Uterus (tissue), 4 donors: ENCODE measurements around the gene CXCL11. TPM values are rescaled to one million over a fixed set of nuclear protein-coding genes. Genes with fewer than 3 reads are reported as not detected.

ENCODE experiments used
- DNase-seq, 2 donors: peaks; one replicate each; pipeline ENCODE4 v3.0.0-alpha.2; 2019 to 2020
- H3K27ac ChIP-seq, 2 donors: fragments of 200-600 bp; sonication (generic); 1 replicate in 1 of 2; 2 replicates in 1 of 2; pipeline ENCODE4 v1.5.1; 2016 to 2018
- H3K27me3 ChIP-seq, 2 donors: fragments of 200-600 bp; sonication (generic); one replicate each; pipeline ENCODE4 v1.5.1; 2018 to 2019; ENCODE audit warnings: control low read depth in 1 of 2
- H3K36me3 ChIP-seq, 2 donors: fragments of 200-600 bp; sonication (generic); one replicate each; pipeline ENCODE4 v1.5.1; 2019; ENCODE audit warnings: control low read depth in 1 of 2
- H3K4me1 ChIP-seq, 2 donors: fragments of 200-600 bp; sonication (generic); one replicate each; pipeline ENCODE4 v1.5.1; 2018 to 2019; ENCODE audit warnings: control low read depth in 1 of 2
- H3K4me3 ChIP-seq, 2 donors: fragments of 200-600 bp; sonication (generic); 1 replicate in 1 of 2; 2 replicates in 1 of 2; pipeline ENCODE4 v1.5.1; 2018 to 2019; ENCODE audit warnings: mild to moderate bottlenecking in 1 of 2
- H3K9me3 ChIP-seq, 2 donors: fragments of 200-600 bp; sonication (generic); one replicate each; pipeline ENCODE4 v1.5.1; 2019; ENCODE audit warnings: control low read depth in 1 of 2
- POLR2A ChIP-seq, 2 donors: fragments of 450-650 bp; IDR thresholded peaks; one replicate each; pipeline ENCODE4 v1.6.1; 2016; ENCODE audit warnings: antibody characterized with exemption in 2 of 2, mild to moderate bottlenecking in 1 of 2, moderate library complexity in 1 of 2
- intact Hi-C: fragments of 100-400 bp; cut with DNase I; formaldehyde crosslinking; loops from one replicate; pipeline ENCODE4 v1.15.1; 2023; ENCODE audit warnings: low total_unique reads
- total RNA-seq, 4 donors: library from RNA; depleted of rRNA in 3 of 4; stranded (reverse); fragments of >200 nt in 3 of 4; gene quantifications; one replicate each; pipeline versions ENCODE4 v1.1.0 to v1.2.4, GENCODE V29; 2014 to 2023
- TF ChIP-seq, protein P1 (sequence below), 4 experiments: fragments of 200-600 bp in 2 of 4; fragments of 450-650 bp in 2 of 4; sonication (generic) in 2 of 4; IDR thresholded peaks; one replicate each; pipeline ENCODE4 v1.5.1; 2016 to 2019; ENCODE audit warnings: antibody characterized with exemption in 4 of 4, mild to moderate bottlenecking in 2 of 4, moderate library complexity in 1 of 4
- donor health status: DM: yes; HTN: yes; CAD: no.

The CXCL11 gene
- total RNA-seq, 4 donors from 2014 or later = 0.14 TPM; not detected in 3

DNA sequence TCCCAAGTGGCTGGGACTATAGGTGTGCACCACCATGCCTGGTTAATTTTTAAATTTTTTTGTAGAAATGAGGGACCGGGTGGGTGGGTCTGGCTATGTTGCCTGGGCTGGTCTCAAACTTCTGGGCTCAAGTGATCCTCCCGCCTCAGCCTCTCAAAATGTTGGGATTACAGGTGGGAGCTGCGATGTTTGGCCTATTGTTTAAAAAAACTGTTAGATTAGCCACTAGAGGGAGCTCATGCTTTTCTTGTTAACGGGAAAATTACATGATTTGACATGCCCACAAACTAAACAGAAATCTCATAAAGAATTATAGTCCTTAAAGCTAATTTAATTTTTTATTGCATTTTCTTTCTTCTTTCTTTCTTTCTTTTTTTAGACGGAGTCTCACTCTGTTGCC lies 40.1 kb downstream of the CXCL11 start:
- Histone ChIP-seq H3K4me3 (no peak overlapping the region), H3K4me1 (peaks cover 0 to 3% of the 10 kb centered on the region in 2 donors), H3K9me3 (no peaks in the 10 kb centered on the region), H3K36me3 (no peaks in the 10 kb centered on the region), H3K27ac (no peak overlapping the region), H3K27me3 (no peaks in the 10 kb centered on the region)
- intact Hi-C loops = loop anchor here (10.0 kb wide), 1 partner anchor 69 kb away; no protein-coding TSS in a partner anchor
- DNase-seq = no peak
- TF ChIP-seq, protein P1, sequence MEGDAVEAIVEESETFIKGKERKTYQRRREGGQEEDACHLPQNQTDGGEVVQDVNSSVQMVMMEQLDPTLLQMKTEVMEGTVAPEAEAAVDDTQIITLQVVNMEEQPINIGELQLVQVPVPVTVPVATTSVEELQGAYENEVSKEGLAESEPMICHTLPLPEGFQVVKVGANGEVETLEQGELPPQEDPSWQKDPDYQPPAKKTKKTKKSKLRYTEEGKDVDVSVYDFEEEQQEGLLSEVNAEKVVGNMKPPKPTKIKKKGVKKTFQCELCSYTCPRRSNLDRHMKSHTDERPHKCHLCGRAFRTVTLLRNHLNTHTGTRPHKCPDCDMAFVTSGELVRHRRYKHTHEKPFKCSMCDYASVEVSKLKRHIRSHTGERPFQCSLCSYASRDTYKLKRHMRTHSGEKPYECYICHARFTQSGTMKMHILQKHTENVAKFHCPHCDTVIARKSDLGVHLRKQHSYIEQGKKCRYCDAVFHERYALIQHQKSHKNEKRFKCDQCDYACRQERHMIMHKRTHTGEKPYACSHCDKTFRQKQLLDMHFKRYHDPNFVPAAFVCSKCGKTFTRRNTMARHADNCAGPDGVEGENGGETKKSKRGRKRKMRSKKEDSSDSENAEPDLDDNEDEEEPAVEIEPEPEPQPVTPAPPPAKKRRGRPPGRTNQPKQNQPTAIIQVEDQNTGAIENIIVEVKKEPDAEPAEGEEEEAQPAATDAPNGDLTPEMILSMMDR (IDR thresholded peaks at IDR 0.05) = peak; percentile 60 to 69 (median 64)
- no peak for TF ChIP-seq POLR2A (IDR thresholded peaks at IDR 0.05)

DNA sequence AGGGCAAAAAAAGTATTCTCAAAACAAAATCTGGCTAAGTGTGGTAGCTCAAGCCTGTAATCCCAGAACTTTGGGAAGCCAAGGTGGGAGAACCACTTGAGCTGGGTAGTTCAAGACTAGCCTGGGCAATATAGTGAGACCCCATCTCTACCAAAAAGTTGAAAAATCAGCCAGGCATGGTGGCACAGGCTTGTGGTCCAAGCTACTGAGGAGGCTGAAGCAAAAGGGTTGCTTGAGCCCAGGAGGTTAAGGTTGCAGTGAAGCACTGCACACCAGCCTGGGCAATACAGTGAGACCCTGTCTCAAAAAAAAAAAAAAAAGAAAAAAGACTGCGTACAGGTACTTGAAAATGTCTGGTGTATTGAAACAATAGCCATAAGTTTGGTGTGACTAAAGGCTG lies 43.4 kb downstream of the CXCL11 start:
- no peak for DNase-seq
- Histone ChIP-seq H3K9me3 (no peaks in the 10 kb centered on the region), H3K36me3 (no peaks in the 10 kb centered on the region), H3K4me3 (no peak overlapping the region), H3K4me1 (peaks cover 0 to 13% of the 10 kb centered on the region in 2 donors), H3K27me3 (no peaks in the 10 kb centered on the region), H3K27ac (no peak overlapping the region)
- intact Hi-C loops = loop anchor here (10.0 kb wide), 1 partner anchor 72 kb away; no protein-coding TSS in a partner anchor
- TF ChIP-seq, protein P1 (IDR thresholded peaks at IDR 0.05) = no peak
- no peak for TF ChIP-seq POLR2A (IDR thresholded peaks at IDR 0.05)

DNA sequence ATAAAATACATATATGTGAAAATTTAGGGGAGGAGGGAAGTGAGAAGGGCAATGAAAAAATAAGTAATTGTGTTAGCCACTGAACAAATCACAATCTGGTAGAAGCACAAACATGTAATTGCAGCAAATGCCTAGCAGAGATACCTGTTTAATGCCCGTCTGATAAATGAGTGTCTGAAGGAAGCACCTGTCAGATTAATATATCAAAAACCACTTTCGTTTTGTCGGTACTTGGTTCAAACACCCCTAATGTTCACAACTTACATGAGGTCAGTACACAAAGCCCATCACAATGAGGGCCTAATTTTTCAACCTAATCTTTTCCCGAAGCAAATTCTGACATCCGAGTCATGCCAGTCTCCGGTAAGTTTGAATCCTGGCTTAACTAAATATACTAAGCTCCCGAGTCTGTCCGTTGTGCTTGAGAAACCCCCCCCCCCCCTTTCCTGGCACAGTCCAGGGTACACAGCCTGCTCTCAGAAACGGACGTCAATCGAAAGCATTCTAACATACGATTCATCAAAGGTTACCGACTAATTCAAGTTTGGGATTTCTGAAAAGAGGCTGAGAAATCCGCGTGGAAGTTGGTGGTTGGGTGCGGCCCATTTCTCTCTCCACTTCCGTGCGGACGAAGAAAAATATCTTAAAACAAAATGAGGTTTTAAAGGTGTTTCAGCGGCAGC lies 45.9 kb downstream of the CXCL11 start:
- TF ChIP-seq POLR2A (IDR thresholded peaks at IDR 0.05) = no peak
- intact Hi-C loops = loop anchor here (10.0 kb wide), 1 partner anchor 75 kb away; no protein-coding TSS in a partner anchor
- Histone ChIP-seq H3K27me3 (no peaks in the 10 kb centered on the region), H3K4me1 (peaks cover 0 to 13% of the 10 kb centered on the region in 2 donors), H3K36me3 (no peaks in the 10 kb centered on the region), H3K4me3 (peak overlapping the region; percentile 83 to 89), H3K9me3 (no peaks in the 10 kb centered on the region), H3K27ac (peak overlapping the region; percentile 60 to 76)
- DNase-seq = no peak

DNA sequence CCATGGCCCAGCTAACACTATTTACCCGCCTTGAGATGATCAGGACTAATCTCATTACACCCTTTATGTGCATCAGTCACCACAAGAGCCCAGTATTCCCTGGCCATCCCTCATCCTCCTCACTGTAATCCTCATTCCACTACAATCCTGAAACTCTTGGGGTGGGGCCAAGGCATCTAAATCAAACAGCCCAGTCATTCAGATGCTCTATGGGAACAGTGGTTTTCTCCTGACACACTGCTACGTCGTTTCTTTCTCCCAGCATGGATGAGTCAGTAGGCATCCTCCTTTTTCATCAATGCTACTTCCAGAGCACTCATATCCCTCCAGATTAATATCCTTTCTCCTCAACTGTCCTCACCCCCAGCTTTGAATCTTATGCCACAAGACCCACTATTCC lies 50.8 kb downstream of the CXCL11 start:
- intact Hi-C loops = no loop called here
- Histone ChIP-seq H3K27ac (no peak overlapping the region), H3K9me3 (no peaks in the 10 kb centered on the region), H3K27me3 (no peaks in the 10 kb centered on the region), H3K4me1 (peaks cover 0 to 10% of the 10 kb centered on the region in 2 donors), H3K36me3 (no peaks in the 10 kb centered on the region), H3K4me3 (no peak overlapping the region)
- no peak for DNase-seq
- no peak for TF ChIP-seq POLR2A (IDR thresholded peaks at IDR 0.05)
- TF ChIP-seq, protein P1 (IDR thresholded peaks at IDR 0.05) = no peak

Other genes with a start within 250 kb of the CXCL11 start
- gene PPEF2, start 133.6 kb downstream of the CXCL11 start, total RNA-seq = under 1 TPM in 1 of 4 donors, not detected in 3; 0.09 TPM
- gene NAAA, start 95.1 kb downstream of the CXCL11 start, total RNA-seq = 100 to 1,000 TPM in 1 of 4 donors, 10 to 100 TPM in 3; 21.5 to 109 (median 46.1) TPM
- 10 to 100 TPM; 17.9 to 53.5 (median 30.5) TPM for gene SDAD1, start 45.1 kb downstream of the CXCL11 start, total RNA-seq
- under 1 TPM in 2 of 4 donors, not detected in 2; 0.14 to 0.21 TPM for gene CXCL9, start 28.6 kb downstream of the CXCL11 start, total RNA-seq
- gene CXCL10, start 12.6 kb downstream of the CXCL11 start, total RNA-seq = 1 to 10 TPM in 1 of 4 donors, under 1 TPM in 1, not detected in 2; 0.52 to 1.9 TPM
- gene ART3, start 38.6 kb upstream of the CXCL11 start, total RNA-seq = 1 to 10 TPM in 1 of 4 donors, under 1 TPM in 1, not detected in 2; 0.55 to 1.4 TPM
- gene NUP54, start 112.3 kb upstream of the CXCL11 start, total RNA-seq = 10 to 100 TPM; 31.2 to 99.5 (median 62.6) TPM
- gene SCARB2, start 177.8 kb upstream of the CXCL11 start, total RNA-seq = 100 to 1,000 TPM; 150 to 233 (median 196) TPM
- gene FAM47E, start 215.7 kb upstream of the CXCL11 start, total RNA-seq = 1 to 10 TPM in 2 of 4 donors, under 1 TPM in 1, not detected in 1; 0.29 to 1.4 (median 1.2) TPM